Skeletal muscle satellite cell (primary cell): ENCODE data around the gene RPL19.

Experiments used
- H3K27me3 ChIP-seq: 2 replicates; pipeline ENCODE4 v1.7.0; 2013; ENCODE audit warnings: low read length; ENCODE audit not compliant: control insufficient read depth, insufficient read depth
- H3K36me3 ChIP-seq: 2 replicates; pipeline ENCODE4 v1.7.0; 2013; ENCODE audit warnings: mild to moderate bottlenecking, control low read depth, low read length; ENCODE audit not compliant: insufficient read depth
- H3K4me1 ChIP-seq: 2 replicates; pipeline ENCODE4 v1.7.0; 2013; ENCODE audit warnings: low read length; ENCODE audit not compliant: control insufficient read depth, insufficient read depth
- H3K4me2 ChIP-seq: 2 replicates; pipeline ENCODE4 v1.7.0; 2013; ENCODE audit warnings: mild to moderate bottlenecking, low read length
- H3K4me3 ChIP-seq: 2 replicates; pipeline ENCODE4 v1.7.0; 2013; ENCODE audit warnings: low read length
- H3K9ac ChIP-seq: 2 replicates; pipeline ENCODE4 v1.7.0; 2013; ENCODE audit warnings: mild to moderate bottlenecking, low read depth, low read length, moderate library complexity
- H3K9me3 ChIP-seq: replicated peaks from 2 replicates; pipeline ENCODE4 v1.7.0; 2013; ENCODE audit warnings: mild to moderate bottlenecking, control low read depth, low read length

Gene RPL19

GRCh38 chr17:39229274-39229913, 29.3 kb downstream of the RPL19 start:
- Histone ChIP-seq H3K9me3 (no peaks in the 10 kb centered on the region), H3K4me2 (peak overlapping the region; percentile 27), H3K27me3 (peaks cover 30% of the 10 kb centered on the region), H3K4me1 (peaks cover 41% of the 10 kb centered on the region), H3K9ac (no peak overlapping the region), H3K36me3 (no peaks in the 10 kb centered on the region), H3K4me3 (no peak overlapping the region)

- Histone ChIP-seq H3K27me3 (peaks cover 21% of the 10 kb centered on the region), H3K9ac (no peak overlapping the region), H3K36me3 (no peaks in the 10 kb centered on the region), H3K4me2 (no peak overlapping the region), H3K9me3 (no peaks in the 10 kb centered on the region), H3K4me3 (no peak overlapping the region), H3K4me1 (peaks cover 34% of the 10 kb centered on the region)
Measured at GRCh38 chr17:39230361-39230760, 30.3 kb downstream of the RPL19 start.

GRCh38 chr17:39231091-39231561, 31.0 kb downstream of the RPL19 start:
- Histone ChIP-seq H3K9ac (no peak overlapping the region), H3K4me2 (no peak overlapping the region), H3K27me3 (peaks cover 16% of the 10 kb centered on the region), H3K9me3 (no peaks in the 10 kb centered on the region), H3K4me1 (peaks cover 28% of the 10 kb centered on the region), H3K4me3 (no peak overlapping the region), H3K36me3 (no peaks in the 10 kb centered on the region)

- Histone ChIP-seq H3K4me1 (peaks cover 25% of the 10 kb centered on the region), H3K4me2 (peak overlapping the region; percentile 73), H3K9me3 (no peaks in the 10 kb centered on the region), H3K36me3 (no peaks in the 10 kb centered on the region), H3K27me3 (peaks cover 9% of the 10 kb centered on the region), H3K9ac (no peak overlapping the region), H3K4me3 (peak overlapping the region; percentile 28)
Measured at GRCh38 chr17:39231591-39232551, 31.8 kb downstream of the RPL19 start.

- Histone ChIP-seq H3K9ac (no peak overlapping the region), H3K4me1 (peaks cover 26% of the 10 kb centered on the region), H3K36me3 (no peaks in the 10 kb centered on the region), H3K4me3 (no peak overlapping the region), H3K27me3 (no peaks in the 10 kb centered on the region), H3K4me2 (no peak overlapping the region), H3K9me3 (no peaks in the 10 kb centered on the region)
Measured at GRCh38 chr17:39235555-39236449, 35.7 kb downstream of the RPL19 start.

- Histone ChIP-seq H3K36me3 (no peaks in the 10 kb centered on the region), H3K4me2 (no peak overlapping the region), H3K4me1 (peaks cover 19% of the 10 kb centered on the region), H3K4me3 (no peak overlapping the region), H3K9me3 (no peaks in the 10 kb centered on the region), H3K9ac (no peak overlapping the region), H3K27me3 (no peaks in the 10 kb centered on the region)
Measured at GRCh38 chr17:39236450-39236927, 36.4 kb downstream of the RPL19 start.

- no peaks in the 10 kb centered on the region for H3K36me3 ChIP-seq
- H3K9ac ChIP-seq = no peak overlapping the region
- H3K4me3 ChIP-seq = no peak overlapping the region
- no peaks in the 10 kb centered on the region for H3K9me3 ChIP-seq
- H3K27me3 ChIP-seq = no peaks in the 10 kb centered on the region
- H3K4me1 ChIP-seq = peaks cover 14% of the 10 kb centered on the region
- no peak overlapping the region for H3K4me2 ChIP-seq
Measured at GRCh38 chr17:39236981-39237441, 36.9 kb downstream of the RPL19 start.

GRCh38 chr17:39237586-39237985, 37.5 kb downstream of the RPL19 start:
- no peak overlapping the region for H3K4me3 ChIP-seq
- H3K27me3 ChIP-seq = no peaks in the 10 kb centered on the region
- H3K4me2 ChIP-seq = no peak overlapping the region
- H3K4me1 ChIP-seq = peaks cover 10% of the 10 kb centered on the region
- no peak overlapping the region for H3K9ac ChIP-seq
- H3K36me3 ChIP-seq = no peaks in the 10 kb centered on the region
- no peaks in the 10 kb centered on the region for H3K9me3 ChIP-seq

- Histone ChIP-seq H3K9ac (no peak overlapping the region), H3K27me3 (no peaks in the 10 kb centered on the region), H3K4me3 (peak overlapping the region; percentile 39), H3K4me2 (peak overlapping the region; percentile 63), H3K36me3 (no peaks in the 10 kb centered on the region), H3K4me1 (peaks cover 10% of the 10 kb centered on the region), H3K9me3 (no peaks in the 10 kb centered on the region)
Measured at GRCh38 chr17:39238311-39238972, 38.4 kb downstream of the RPL19 start.

GRCh38 chr17:39239640-39240314, 39.7 kb downstream of the RPL19 start:
- Histone ChIP-seq H3K4me1 (peaks cover 10% of the 10 kb centered on the region), H3K4me3 (no peak overlapping the region)

More at GRCh38 chr17:39239640-39240314, 39.7 kb downstream of the RPL19 start:
- Histone ChIP-seq H3K27me3 (no peaks in the 10 kb centered on the region), H3K9ac (no peak overlapping the region), H3K4me2 (no peak overlapping the region), H3K9me3 (no peaks in the 10 kb centered on the region), H3K36me3 (no peaks in the 10 kb centered on the region)
